GM12878 (cell line): Measurements from ENCODE around the gene FXN. TPM values are rescaled to one million over a fixed set of nuclear protein-coding genes. Genes with fewer than 3 reads are reported as not detected.
"Not testable (repeated sequence)": the region's sequence is repeated elsewhere in the genome, so short reads cannot be mapped to it uniquely, and the experiment has no call there.

Source experiments
- ATAC-seq: fragments of 200-7000 bp; cut with Tn5 transposase; 3 replicates; pipeline ENCODE4 v1.9.1; 2020; ENCODE audit warnings: mild to moderate bottlenecking, moderate library complexity
- BruUV-seq: library from RNA; stranded (reverse); fragments of 400-500 nt; replicated peaks from 2 replicates; lab custom pipeline; 2021; lab: Mats Ljungman, UMichigan
- CTCF ChIA-PET: fragments of 300-600 bp; sonication (Branson Sonifier 250); formaldehyde crosslinking; extraction: SDS; loops from one replicate; lab custom pipeline; 2021; ENCODE audit warnings: inconsistent platforms; lab: Yijun Ruan, JAX
- POLR2A ChIA-PET: fragments of 350-600 bp; formaldehyde crosslinking; extraction: SDS; loops from one replicate; lab custom pipeline; 2021; ENCODE audit warnings: inconsistent platforms; lab: Charles Lee
- RAD21 ChIA-PET: fragments of 300-600 bp; sonication (Branson Sonifier 250); formaldehyde crosslinking; loops from one replicate; lab custom pipeline; 2023; ENCODE audit warnings: antibody characterized with exemption; ENCODE audit not compliant: unreplicated experiment; lab: Charles Lee
- SMC1A ChIA-PET: fragments of 300-600 bp; sonication (Branson Sonifier 250); formaldehyde crosslinking; loops from one replicate; lab custom pipeline; 2023; ENCODE audit not compliant: unreplicated experiment, uncharacterized antibody; lab: Charles Lee
- DNase-seq: peaks from one replicate; pipeline ENCODE4 v3.0.0-alpha.2; 2011; ENCODE audit warnings: low read depth, low spot score
- FAIRE-seq: peaks from 3 replicates; lab custom pipeline; 2011; peaks lifted over from hg19 to GRCh38; lab: Jason Lieb, UNC
- H2AFZ ChIP-seq: 2 replicates; pipeline ENCODE4 v1.6.0; 2011; ENCODE audit warnings: low read depth, low read length, control low read depth; ENCODE audit not compliant: control insufficient read depth
- H3K27ac ChIP-seq: 2 replicates; pipeline ENCODE4 v1.5.1; 2011; ENCODE audit warnings: control low read depth; ENCODE audit not compliant: control insufficient read depth, insufficient read depth
- H3K27me3 ChIP-seq, 2 experiments: replicated peaks in 1 of 2; 2 replicates each; pipeline versions ENCODE4 v1.6.0 to v1.6.1; 2011; ENCODE audit warnings: low read length in 1 of 2; ENCODE audit not compliant: control insufficient read depth in 2 of 2, insufficient read depth in 2 of 2
- H3K36me3 ChIP-seq, 2 experiments: 2 replicates each; pipeline ENCODE4 v1.5.1; 2011; ENCODE audit warnings: low read length in 1 of 2; ENCODE audit not compliant: control insufficient read depth in 2 of 2, insufficient read depth in 2 of 2
- H3K4me1 ChIP-seq: 2 replicates; pipeline ENCODE4 v1.6.1; 2011; ENCODE audit warnings: mild to moderate bottlenecking, low read length, moderate library complexity, mixed read lengths; ENCODE audit not compliant: control insufficient read depth, insufficient read depth
- H3K4me2 ChIP-seq: 2 replicates; pipeline ENCODE4 v1.6.0; 2011; ENCODE audit warnings: control low read depth; ENCODE audit not compliant: control insufficient read depth, insufficient read depth
- H3K4me3 ChIP-seq: fragments of 200-600 bp; sonication (generic); 2 replicates; pipeline ENCODE4 v1.5.1; 2016
- H3K79me2 ChIP-seq: 2 replicates; pipeline ENCODE4 v1.6.0; 2011; ENCODE audit warnings: low read length; ENCODE audit not compliant: control insufficient read depth, insufficient read depth
- H3K9ac ChIP-seq: 2 replicates; pipeline ENCODE4 v1.8.0; 2011; ENCODE audit warnings: low read length, control low read depth, mixed read lengths; ENCODE audit not compliant: control insufficient read depth, insufficient read depth
- H3K9me3 ChIP-seq: replicated peaks from 3 replicates; pipeline ENCODE4 v1.5.1; 2011; ENCODE audit warnings: mild to moderate bottlenecking, low read length; ENCODE audit not compliant: control insufficient read depth, insufficient read depth
- H4K20me1 ChIP-seq: 2 replicates; pipeline ENCODE4 v1.6.0; 2011; ENCODE audit not compliant: control insufficient read depth, insufficient read depth
- NR2F1 ChIP-seq: fragments of 450-650 bp; conservative IDR thresholded peaks from 2 replicates; pipeline ENCODE4 v1.6.1; 2017; ENCODE audit warnings: mild to moderate bottlenecking
- YBX1 ChIP-seq: fragments of 450-650 bp; IDR thresholded peaks from 2 replicates; pipeline ENCODE4 v1.6.1; 2016; ENCODE audit warnings: antibody characterized with exemption
- WGBS: methylation state at CpG from one replicate; pipeline ENCODE4 v1.1.6; 2016; ENCODE audit warnings: low lambda C conversion rate; ENCODE audit not compliant: insufficient replicate concordance, insufficient coverage; ENCODE audit errors: missing lambda C conversion rate; 5-methylcytosine and 5-hydroxymethylcytosine counted together
- in situ Hi-C: fragments of 300-500 bp; cut with MboI; formaldehyde crosslinking; loops from 9 replicates; pipeline ENCODE4 v1.14.3; 2018; ENCODE audit warnings: mixed read lengths
- intact Hi-C: fragments of 100-400 bp; cut with micrococcal nuclease; formaldehyde crosslinking; loops from one replicate; pipeline ENCODE4 v1.14.2; 2022; ENCODE audit not compliant: unreplicated experiment
- polyA plus RNA-seq, 11 experiments: library from polyadenylated mRNA; depleted of rRNA in 4 of 11; unstranded in 6 of 11; stranded (reverse) in 5 of 11; fragments of >200 nt; fragmentation: Nextera tagmentation in 4 of 11; fragmentation: Illumina TruSeq in 1 of 11; extraction: Ambion mirVana in 4 of 11; extraction: Trizol in 1 of 11; gene quantifications; 1 replicate in 1 of 11; 2 replicates in 10 of 11; pipeline versions ENCODE4 v1.2.1 to v1.2.3, GENCODE V29; 2011 to 2016; ENCODE audit warnings: inconsistent platforms in 2 of 11, missing spikeins in 2 of 11, low read depth in 1 of 11
- total RNA-seq, 4 experiments: library from RNA; depleted of rRNA in 3 of 4; stranded (reverse); fragments of >200 nt in 3 of 4; fragmentation: Illumina TruSeq in 1 of 4; extraction: Trizol in 1 of 4; gene quantifications; 2 replicates each; pipeline versions ENCODE4 v1.2.1 to v1.2.3, GENCODE V29; 2013 to 2021

The FXN gene
- total and polyA plus RNA-seq, 10 of the 15 experiments (the other 5 are each of a cell fraction or from before 2014, with no cell fraction given) = 7.3 to 78.0 (median 23.2) TPM

GRCh38 chr9:69107771-69108170 is 72.2 kb downstream of the FXN start:
- no peaks in the 10 kb centered on the region for H3K9me3 ChIP-seq
- no TSS peak for BruUV-seq
- SMC1A ChIA-PET = no interaction called here
- intact Hi-C loops = no loop called here
- H3K4me1 ChIP-seq = no peaks in the 10 kb centered on the region
- CTCF ChIA-PET = no interaction called here
- RAD21 ChIA-PET = no interaction called here
- H3K27me3 ChIP-seq = no peaks in the 10 kb centered on the region
- POLR2A ChIA-PET = no interaction called here
- H3K79me2 ChIP-seq = no peaks in the 10 kb centered on the region
- no peak for DNase-seq
- TF ChIP-seq YBX1 (no peak), NR2F1 (no peak)
- TF ChIP-seq, all 136 proteins: peak for 0
- FAIRE-seq = no peak
- Histone ChIP-seq H3K27ac (no peak overlapping the region), H3K4me3 (no peak overlapping the region), H2AFZ (no peak overlapping the region), H3K36me3 (no peaks in the 10 kb centered on the region), H3K9ac (no peak overlapping the region), H4K20me1 (no peaks in the 10 kb centered on the region), H3K4me2 (no peak overlapping the region)
- in situ Hi-C loops = no loop called here
- ATAC-seq = no peak
- 80% methylated on average over 3 of the region's 3 CpGs for WGBS

GRCh38 chr9:69108706-69109105 is 73.2 kb downstream of the FXN start:
- H2AFZ ChIP-seq, H3K9ac ChIP-seq, intact Hi-C loops, POLR2A ChIA-PET, H3K4me1 ChIP-seq, FAIRE-seq, in situ Hi-C loops, H3K4me2 ChIP-seq, H3K36me3 ChIP-seq, H3K9me3 ChIP-seq, SMC1A ChIA-PET, DNase-seq, H3K27me3 ChIP-seq, ATAC-seq, H3K79me2 ChIP-seq, H3K4me3 ChIP-seq, BruUV-seq, H3K27ac ChIP-seq, RAD21 ChIA-PET, H4K20me1 ChIP-seq: not testable (repeated sequence)
- WGBS = 84% methylated on average over 14 of the region's 14 CpGs
- CTCF ChIA-PET = interaction anchor here (0.7 kb wide), 1 partner anchor 35 kb away, joined by 3 read pairs; no protein-coding TSS in a partner anchor
